CD4-positive, CD25-positive, alpha-beta regulatory T cell (primary cell): Measurements from ENCODE around the gene ASIC4. TPM values are rescaled to one million over a fixed set of nuclear protein-coding genes. Genes with fewer than 3 reads are reported as not detected.
A peak's percentile ranks its signal among the peaks of the same experiment; 100 is the strongest.

ENCODE experiments used
- ATAC-seq, 2 donors: fragments of 150-1000 bp; cut with Tn5 transposase; one replicate each; pipeline ENCODE4 v1.10.0; 2021; ENCODE audit warnings: low read depth in 2 of 2, moderate number of reproducible peaks in 2 of 2, moderate library complexity in 1 of 2
- DNase-seq, 3 donors: peaks; one replicate each; pipeline versions ENCODE4 v3.0.0 to v3.0.0-alpha.2; 2012 to 2022; ENCODE audit warnings: mixed read lengths in 1 of 3
- H3K27ac ChIP-seq: one replicate; pipeline ENCODE4 v1.7.0; 2013; ENCODE audit warnings: mild to moderate bottlenecking, low read length; ENCODE audit not compliant: insufficient read depth, poor library complexity, severe bottlenecking
- H3K27me3 ChIP-seq: one replicate; pipeline ENCODE4 v1.7.0; 2013; ENCODE audit warnings: low read length; ENCODE audit not compliant: control insufficient read depth, insufficient read depth
- H3K36me3 ChIP-seq: one replicate; pipeline ENCODE4 v1.7.0; 2013; ENCODE audit warnings: mild to moderate bottlenecking, low read length, moderate library complexity; ENCODE audit not compliant: control insufficient read depth, insufficient read depth
- H3K4me1 ChIP-seq: 2 replicates; pipeline ENCODE4 v1.7.0; 2013; ENCODE audit warnings: mild to moderate bottlenecking, low read length; ENCODE audit not compliant: insufficient read depth, control insufficient read depth, poor library complexity, severe bottlenecking
- H3K4me3 ChIP-seq: one replicate; pipeline ENCODE4 v1.7.0; 2013; ENCODE audit warnings: low read depth, mild to moderate bottlenecking, low read length, moderate library complexity
- H3K9me3 ChIP-seq, 2 experiments: 1 replicate in 1 of 2; 2 replicates in 1 of 2; pipeline ENCODE4 v1.7.0; 2013; ENCODE audit warnings: low read length in 2 of 2, mild to moderate bottlenecking in 1 of 2, moderate library complexity in 1 of 2; ENCODE audit not compliant: control insufficient read depth in 2 of 2
- H3K27ac Mint-ChIP-seq, 3 donors: one replicate each; pipeline ENCODE4 v1.8.0; 2020 to 2022; ENCODE audit warnings: mild to moderate bottlenecking in 3 of 3, mixed read lengths in 3 of 3, moderate library complexity in 2 of 3
- H3K27me3 Mint-ChIP-seq: one replicate; pipeline ENCODE4 v1.8.0; 2022; ENCODE audit warnings: mild to moderate bottlenecking, mixed read lengths
- H3K36me3 Mint-ChIP-seq: one replicate; pipeline ENCODE4 v1.8.0; 2020; ENCODE audit warnings: mixed read lengths
- H3K4me1 Mint-ChIP-seq, 4 donors: one replicate each; pipeline ENCODE4 v1.8.0; 2020 to 2022; ENCODE audit warnings: mixed read lengths in 4 of 4, mild to moderate bottlenecking in 1 of 4
- H3K4me3 Mint-ChIP-seq, 4 donors: one replicate each; pipeline ENCODE4 v1.8.0; 2020 to 2022; ENCODE audit warnings: mild to moderate bottlenecking in 4 of 4, mixed read lengths in 4 of 4, moderate library complexity in 3 of 4
- H3K9me3 Mint-ChIP-seq, 7 donors: one replicate each; pipeline ENCODE4 v1.8.0; 2020 to 2022; ENCODE audit warnings: mixed read lengths in 7 of 7, mild to moderate bottlenecking in 3 of 7, moderate library complexity in 2 of 7
- polyA plus RNA-seq, 4 donors: library from polyadenylated mRNA; unstranded; fragments of 300-500 nt; fragmentation: Illumina TruSeq; gene quantifications; one replicate each; pipeline ENCODE4 v1.2.3, GENCODE V29; 2021
- total RNA-seq: library from RNA; stranded (reverse); gene quantifications from one replicate; pipeline ENCODE4 v1.2.3, GENCODE V29; 2022

ASIC4 gene
- total and polyA plus RNA-seq, 5 donors from 2014 or later = 0.12 TPM; not detected in 4

DNA sequence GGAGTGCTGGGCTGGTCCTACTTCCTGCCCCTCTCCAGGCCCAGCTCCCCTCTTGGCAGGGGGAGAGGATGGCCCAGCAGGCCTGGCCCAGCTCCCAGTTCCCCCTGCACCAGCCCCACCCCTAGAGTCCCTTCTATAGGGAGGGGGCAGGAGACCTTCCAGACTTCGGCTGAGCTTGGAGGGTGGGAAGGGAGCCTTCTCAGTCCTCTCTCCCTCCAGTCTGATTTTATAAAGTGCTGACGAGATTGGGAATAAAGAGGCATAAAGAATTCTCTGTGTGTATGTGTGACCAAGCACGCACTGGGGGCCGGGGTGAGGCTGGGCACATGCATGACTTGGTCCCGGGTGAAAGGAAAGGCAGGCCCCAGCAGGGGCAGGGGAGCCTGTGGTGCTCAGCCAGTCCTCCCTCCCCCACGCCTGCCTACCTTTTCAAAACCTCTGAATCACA lies 24.2 kb downstream of the ASIC4 start:
- Histone ChIP-seq H3K36me3 (no peaks in the 10 kb centered on the region), H3K4me1 (peaks cover 15% of the 10 kb centered on the region), H3K4me3 (no peak overlapping the region), H3K9me3 (no peaks in the 10 kb centered on the region), H3K27me3 (no peaks in the 10 kb centered on the region), H3K27ac (no peak overlapping the region)
- no peaks in the 10 kb centered on the region for H3K9me3 Mint-ChIP-seq
- H3K4me1 Mint-ChIP-seq = peaks cover 0 to 22% (median 13%) of the 10 kb centered on the region in 4 donors
- H3K4me3 Mint-ChIP-seq = no peak overlapping the region
- no peak for ATAC-seq
- DNase-seq = no peak
- H3K36me3 Mint-ChIP-seq = no peaks in the 10 kb centered on the region
- H3K27me3 Mint-ChIP-seq = peaks cover 4% of the 10 kb centered on the region
- H3K27ac Mint-ChIP-seq = no peak overlapping the region

DNA sequence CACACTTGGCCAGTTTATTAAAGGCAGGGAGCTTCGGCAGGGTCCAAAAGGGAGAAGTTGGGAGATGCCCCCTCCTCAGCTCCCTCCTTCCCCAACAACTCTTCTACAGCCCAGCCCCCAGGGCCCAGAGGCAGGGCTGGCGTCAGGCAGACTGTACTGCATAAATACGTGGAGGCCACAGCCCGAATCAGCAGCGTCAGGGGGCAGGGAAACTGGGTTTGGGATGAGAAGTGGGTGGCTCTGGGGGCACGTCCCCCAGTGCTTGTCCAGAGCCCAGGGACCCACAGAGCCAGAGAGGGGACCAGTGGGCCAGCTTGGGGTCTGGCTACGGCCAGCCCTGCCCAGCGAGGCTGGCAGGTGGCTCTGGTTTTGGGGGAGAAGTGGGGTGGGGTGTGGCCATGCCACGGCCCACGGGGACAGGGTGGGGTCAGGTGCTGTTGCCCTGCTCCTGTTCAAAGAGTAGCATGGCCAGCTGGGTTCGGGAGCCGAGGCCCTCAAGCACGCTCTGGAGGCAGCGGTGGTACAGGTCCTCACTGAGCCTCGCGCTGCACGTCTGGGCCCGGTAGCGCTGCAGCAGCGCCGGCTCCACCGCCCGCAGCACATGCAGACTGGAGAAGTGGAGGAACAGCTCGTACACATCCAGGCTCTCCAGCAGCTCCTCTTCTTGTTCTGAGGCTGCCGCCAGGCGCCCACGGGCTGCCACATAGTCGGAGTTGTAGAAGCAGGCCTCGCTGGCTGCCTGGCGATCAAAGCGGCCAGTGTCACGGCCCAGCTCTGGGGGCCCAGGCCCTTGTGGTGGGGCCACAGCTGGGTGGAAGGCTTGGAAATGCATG lies 24.9 kb downstream of the ASIC4 start:
- no peaks in the 10 kb centered on the region for H3K36me3 Mint-ChIP-seq
- peaks cover 0 to 23% (median 14%) of the 10 kb centered on the region in 4 donors for H3K4me1 Mint-ChIP-seq
- DNase-seq (no peak), ATAC-seq (no peak)
- H3K27me3 Mint-ChIP-seq = peaks cover 5% of the 10 kb centered on the region
- no peak overlapping the region for H3K27ac Mint-ChIP-seq
- H3K27me3 ChIP-seq = no peaks in the 10 kb centered on the region
- no peaks in the 10 kb centered on the region for H3K9me3 Mint-ChIP-seq
- H3K36me3 ChIP-seq = no peaks in the 10 kb centered on the region
- H3K9me3 ChIP-seq = no peaks in the 10 kb centered on the region
- no peak overlapping the region for H3K27ac ChIP-seq
- H3K4me3 ChIP-seq = no peak overlapping the region
- H3K4me1 ChIP-seq = peaks cover 17% of the 10 kb centered on the region
- peak overlapping the region in 1 of 4 donors; percentile 43 for H3K4me3 Mint-ChIP-seq

DNA sequence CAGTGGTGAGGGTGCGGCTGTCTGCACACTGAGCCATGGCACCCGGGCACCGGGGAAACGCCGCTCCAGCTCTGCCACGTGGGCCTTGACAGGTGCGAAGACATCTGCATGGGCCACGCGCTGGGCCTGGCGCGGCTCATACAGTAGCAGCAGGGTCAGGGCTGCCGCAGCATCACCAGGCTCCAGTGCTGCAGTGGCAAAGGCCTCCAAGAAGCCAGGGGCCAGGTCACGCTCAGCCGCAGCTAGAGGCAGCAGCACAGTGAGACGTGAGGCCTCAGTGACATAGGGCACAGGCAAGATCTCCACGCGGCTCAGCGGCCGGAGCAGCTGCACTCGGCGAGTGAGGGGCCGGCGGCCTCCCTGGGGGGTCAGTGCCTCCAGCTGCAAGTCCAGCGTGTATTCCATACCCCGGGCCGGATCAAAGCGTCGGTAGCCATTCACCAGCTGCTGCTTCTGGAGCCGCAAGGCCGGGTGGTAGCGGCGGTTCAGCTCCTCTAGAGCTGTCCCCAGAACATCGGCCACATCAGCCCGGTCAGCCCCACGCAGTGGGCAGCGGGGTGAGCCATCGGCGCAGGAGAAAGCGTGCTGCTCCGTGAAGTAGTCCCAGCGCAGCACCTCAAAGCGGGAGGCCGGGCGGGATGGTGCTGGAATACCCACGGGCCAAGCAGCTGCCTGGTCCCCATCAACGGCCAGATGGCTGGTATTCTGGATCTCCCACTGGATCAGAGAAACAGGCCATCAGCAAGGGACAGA lies 25.8 kb downstream of the ASIC4 start:
- no peaks in the 10 kb centered on the region for H3K27me3 ChIP-seq
- no peaks in the 10 kb centered on the region for H3K36me3 Mint-ChIP-seq
- H3K27me3 Mint-ChIP-seq = peaks cover 14% of the 10 kb centered on the region
- ATAC-seq (no peak), DNase-seq (no peak)
- H3K4me1 Mint-ChIP-seq = peaks cover 0 to 32% (median 19%) of the 10 kb centered on the region in 4 donors
- H3K9me3 ChIP-seq = no peaks in the 10 kb centered on the region
- H3K4me1 ChIP-seq = peaks cover 19% of the 10 kb centered on the region
- no peak overlapping the region for H3K27ac ChIP-seq
- H3K9me3 Mint-ChIP-seq = peaks cover 0 to 1% (median 0%) of the 10 kb centered on the region in 7 donors
- no peak overlapping the region for H3K27ac Mint-ChIP-seq
- no peak overlapping the region for H3K4me3 Mint-ChIP-seq
- no peak overlapping the region for H3K4me3 ChIP-seq
- no peaks in the 10 kb centered on the region for H3K36me3 ChIP-seq

DNA sequence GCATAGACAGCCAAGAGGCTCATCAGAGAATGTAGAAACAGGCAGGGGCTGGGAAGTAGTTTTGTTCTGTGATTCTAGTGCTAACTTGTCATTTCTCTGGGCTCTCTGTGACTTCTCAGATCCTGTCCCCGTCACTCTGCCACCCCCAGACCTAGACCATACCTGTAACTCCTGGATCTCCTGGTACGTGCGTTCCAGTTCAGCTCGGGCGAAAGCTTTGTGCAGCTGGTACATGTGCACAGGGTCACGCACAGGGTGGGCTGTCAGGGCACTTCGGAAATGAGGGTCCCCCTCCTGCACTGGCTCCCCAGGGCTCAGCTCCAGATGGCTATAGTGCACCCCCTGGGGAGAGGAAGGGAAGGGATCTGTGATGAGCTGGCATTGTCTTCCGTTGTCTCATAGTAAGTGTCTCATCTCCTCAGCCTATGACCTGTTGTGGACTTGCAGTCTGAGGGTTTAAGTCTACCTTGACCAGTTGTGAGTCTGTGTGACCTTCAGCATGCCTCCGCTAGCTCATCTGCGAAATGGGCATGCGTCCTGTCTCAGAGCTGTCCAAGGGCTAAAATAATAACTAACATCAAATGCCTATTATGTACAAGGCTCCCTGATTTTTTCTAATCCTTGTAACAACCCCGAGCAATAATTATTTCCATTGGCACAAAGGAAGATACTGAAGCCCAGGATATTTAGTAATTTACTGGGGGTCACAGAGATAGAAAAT lies 26.7 kb downstream of the ASIC4 start:
- Mint-ChIP-seq H3K4me3 (peak overlapping the region; percentile 47 to 90 (median 76)), H3K36me3 (no peaks in the 10 kb centered on the region), H3K27me3 (peaks cover 14% of the 10 kb centered on the region), H3K27ac (no peak overlapping the region), H3K4me1 (peaks cover 0 to 32% (median 19%) of the 10 kb centered on the region in 4 donors), H3K9me3 (peaks cover 0 to 3% (median 0%) of the 10 kb centered on the region in 7 donors)
- H3K27me3 ChIP-seq = no peaks in the 10 kb centered on the region
- no peaks in the 10 kb centered on the region for H3K9me3 ChIP-seq
- peak overlapping the region; percentile 53 for H3K4me3 ChIP-seq
- ATAC-seq = no peak
- DNase-seq = no peak
- no peak overlapping the region for H3K27ac ChIP-seq
- no peaks in the 10 kb centered on the region for H3K36me3 ChIP-seq
- peaks cover 19% of the 10 kb centered on the region for H3K4me1 ChIP-seq

DNA sequence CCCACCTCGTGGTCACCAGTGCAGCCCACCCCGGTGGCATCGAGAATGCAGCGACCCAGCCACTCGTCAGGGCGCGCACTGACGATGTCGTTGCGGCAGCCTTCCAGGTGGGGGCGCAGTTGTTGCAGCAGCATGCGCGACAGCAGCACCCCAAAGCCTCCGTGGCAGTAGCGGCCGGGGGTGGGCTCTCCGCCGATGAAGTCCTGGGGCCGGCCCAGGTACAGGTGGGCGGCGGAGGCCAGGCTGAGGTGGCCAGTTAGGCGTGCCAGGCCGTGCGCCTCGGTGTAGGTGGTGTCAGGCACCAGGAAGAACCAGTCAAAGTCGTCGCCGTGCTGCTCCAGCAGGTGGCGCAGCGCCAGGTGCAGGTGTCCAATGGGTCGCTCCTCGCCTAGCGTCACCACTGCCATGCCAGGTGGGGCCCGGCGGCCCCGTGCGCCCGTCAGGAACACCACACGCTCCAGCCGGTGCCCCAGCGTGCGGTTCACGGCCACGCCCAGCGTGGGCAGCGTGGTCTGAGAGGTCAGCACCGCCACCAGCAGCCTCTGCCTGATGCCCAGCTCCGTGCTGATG lies 27.4 kb downstream of the ASIC4 start:
- no peaks in the 10 kb centered on the region for H3K9me3 ChIP-seq
- no peak overlapping the region for H3K27ac ChIP-seq
- DNase-seq (peak; percentile 78 to 90 (median 89)), ATAC-seq (peak; percentile 40 to 50)
- H3K4me3 ChIP-seq = peak overlapping the region; percentile 53
- H3K27me3 ChIP-seq = no peaks in the 10 kb centered on the region
- peak overlapping the region; percentile 61 to 90 (median 76) for H3K4me3 Mint-ChIP-seq
- H3K27ac Mint-ChIP-seq = peak overlapping the region in 2 of 3 donors; percentile 55 to 83
- peaks cover 14% of the 10 kb centered on the region for H3K27me3 Mint-ChIP-seq
- peaks cover 0 to 34% (median 19%) of the 10 kb centered on the region in 4 donors for H3K4me1 Mint-ChIP-seq
- H3K9me3 Mint-ChIP-seq = peaks cover 0 to 3% (median 0%) of the 10 kb centered on the region in 7 donors
- no peaks in the 10 kb centered on the region for H3K36me3 ChIP-seq
- H3K4me1 ChIP-seq = peaks cover 19% of the 10 kb centered on the region
- H3K36me3 Mint-ChIP-seq = no peaks in the 10 kb centered on the region

DNA sequence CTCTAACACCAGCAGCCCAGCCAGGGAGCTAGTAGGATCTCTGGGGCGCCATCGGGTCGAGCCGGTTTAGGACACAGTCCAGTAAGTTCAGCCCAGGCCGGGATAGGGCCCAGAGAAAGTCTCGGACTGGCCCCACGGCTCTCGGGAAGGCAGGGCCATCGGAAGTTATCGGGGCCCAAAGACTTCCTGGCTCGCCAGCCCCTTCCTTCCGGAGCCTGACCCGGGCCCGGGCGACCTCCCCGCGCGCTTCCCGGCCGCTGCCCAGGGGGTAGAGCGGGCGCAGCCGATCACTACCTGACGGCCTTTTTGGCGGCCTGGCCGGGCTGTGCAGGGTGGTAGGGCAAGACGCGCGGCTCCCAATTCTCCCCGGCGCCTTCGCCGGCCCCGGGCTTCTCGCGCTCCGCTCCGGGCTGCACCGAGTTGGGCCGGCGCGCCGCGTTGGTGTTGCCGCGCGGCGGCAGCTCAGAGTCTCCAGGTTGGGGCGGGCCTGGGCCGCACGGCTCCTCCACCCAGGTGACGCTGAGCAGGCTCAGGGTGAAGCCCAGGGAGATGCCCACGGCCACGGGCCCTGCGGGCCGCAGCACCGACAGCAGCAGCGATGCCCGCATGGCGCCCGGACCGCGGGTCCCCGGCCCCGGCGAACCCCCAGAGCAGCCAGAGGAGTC lies 28.8 kb downstream of the ASIC4 start:
- DNase-seq (peak in 2 of 3 donors; percentile 18 to 61), ATAC-seq (peak; percentile 46 to 54)
- H3K4me3 ChIP-seq = peak overlapping the region; percentile 69
- H3K27ac Mint-ChIP-seq = peak overlapping the region; percentile 21 to 90 (median 83)
- peaks cover 0 to 34% (median 19%) of the 10 kb centered on the region in 4 donors for H3K4me1 Mint-ChIP-seq
- H3K27me3 ChIP-seq = no peaks in the 10 kb centered on the region
- H3K27ac ChIP-seq = peak overlapping the region; percentile 70
- H3K9me3 ChIP-seq = no peaks in the 10 kb centered on the region
- H3K27me3 Mint-ChIP-seq = peaks cover 14% of the 10 kb centered on the region
- H3K36me3 ChIP-seq = no peaks in the 10 kb centered on the region
- H3K4me1 ChIP-seq = peaks cover 19% of the 10 kb centered on the region
- H3K36me3 Mint-ChIP-seq = no peaks in the 10 kb centered on the region
- H3K9me3 Mint-ChIP-seq = peaks cover 0 to 3% (median 0%) of the 10 kb centered on the region in 7 donors
- H3K4me3 Mint-ChIP-seq = peak overlapping the region; percentile 87 to 90 (median 88)
